Sigmoid colon (tissue), 7 donors: ENCODE measurements around the gene LAMC3. TPM values are rescaled to one million over a fixed set of nuclear protein-coding genes. Genes with fewer than 3 reads are reported as not detected.

ENCODE experiments used
- DNase-seq: peaks from one replicate; pipeline ENCODE4 v3.0.0-alpha.2; 2019
- H3K27ac ChIP-seq, 4 donors: fragments of 200-600 bp; sonication (generic); one replicate each; pipeline ENCODE4 v1.5.1; 2016 to 2019; ENCODE audit warnings: mild to moderate bottlenecking in 1 of 4
- H3K27me3 ChIP-seq, 3 donors: fragments of 200-600 bp; sonication (generic); one replicate each; pipeline ENCODE4 v1.5.1; 2019; ENCODE audit warnings: mild to moderate bottlenecking in 1 of 3
- H3K36me3 ChIP-seq, 4 donors: fragments of 200-600 bp; sonication (generic); one replicate each; pipeline ENCODE4 v1.5.1; 2016 to 2019
- H3K4me1 ChIP-seq, 4 donors: fragments of 200-600 bp; sonication (generic); one replicate each; pipeline ENCODE4 v1.5.1; 2017 to 2019
- H3K4me3 ChIP-seq, 4 donors: fragments of 200-600 bp; sonication (generic); one replicate each; pipeline ENCODE4 v1.5.1; 2017 to 2019; ENCODE audit warnings: mild to moderate bottlenecking in 2 of 4, moderate library complexity in 1 of 4
- H3K9me3 ChIP-seq, 4 donors: fragments of 200-600 bp in 3 of 4; sonication (generic) in 3 of 4; one replicate each; pipeline versions ENCODE4 v1.5.1 to v1.6.1; 2013 to 2019
- CTCF ChIP-seq, 4 experiments: fragments of 450-650 bp in 3 of 4; fragments of 200-600 bp in 1 of 4; IDR thresholded peaks; one replicate each; pipeline ENCODE4 v1.5.1; 2016 to 2019; ENCODE audit warnings: antibody characterized with exemption in 4 of 4, mild to moderate bottlenecking in 3 of 4, moderate library complexity in 2 of 4
- EP300 ChIP-seq, 4 donors: sonication (generic); formaldehyde crosslinking; IDR thresholded peaks; one replicate each; pipeline ENCODE4 v1.6.1; 2017; ENCODE audit warnings: antibody characterized with exemption in 4 of 4
- POLR2A ChIP-seq, 2 donors: fragments of 450-650 bp; IDR thresholded peaks; one replicate each; pipeline ENCODE4 v1.6.1; 2016; ENCODE audit warnings: antibody characterized with exemption in 2 of 2, mild to moderate bottlenecking in 2 of 2, moderate library complexity in 2 of 2
- POLR2AphosphoS5 ChIP-seq, 4 donors: sonication (generic); formaldehyde crosslinking; IDR thresholded peaks; one replicate each; pipeline ENCODE4 v1.6.1; 2017; ENCODE audit warnings: antibody characterized with exemption in 4 of 4
- WGBS, 2 donors: extraction: QIAGEN DNeasy Blood & Tissue Kit; methylation state at CpG; one replicate each; pipeline ENCODE4 v1.1.7; 2013; 5-methylcytosine and 5-hydroxymethylcytosine counted together
- intact Hi-C: fragments of 100-400 bp; cut with DNase I; formaldehyde crosslinking; loops from one replicate; pipeline ENCODE4 v1.15.1; 2023
- polyA plus RNA-seq, 3 donors: library from polyadenylated mRNA; stranded (reverse); fragments of 200-250 nt; gene quantifications; one replicate each; pipeline ENCODE4 v1.2.3, GENCODE V29; 2013
- total RNA-seq, 4 donors: library from RNA; depleted of rRNA; stranded (reverse); fragments of >200 nt; gene quantifications; one replicate each; pipeline ENCODE4 v1.1.0, GENCODE V29; 2016
- donor health status: healthy with polysubstance abuse.
- donor health status: Bipolar disorder and iron deficiency.
- donor health status: healthy.

The LAMC3 gene
- total and polyA plus RNA-seq, 7 donors: under 0.01 to 1.4 (median 0.46) TPM; not detected in 2

DNA sequence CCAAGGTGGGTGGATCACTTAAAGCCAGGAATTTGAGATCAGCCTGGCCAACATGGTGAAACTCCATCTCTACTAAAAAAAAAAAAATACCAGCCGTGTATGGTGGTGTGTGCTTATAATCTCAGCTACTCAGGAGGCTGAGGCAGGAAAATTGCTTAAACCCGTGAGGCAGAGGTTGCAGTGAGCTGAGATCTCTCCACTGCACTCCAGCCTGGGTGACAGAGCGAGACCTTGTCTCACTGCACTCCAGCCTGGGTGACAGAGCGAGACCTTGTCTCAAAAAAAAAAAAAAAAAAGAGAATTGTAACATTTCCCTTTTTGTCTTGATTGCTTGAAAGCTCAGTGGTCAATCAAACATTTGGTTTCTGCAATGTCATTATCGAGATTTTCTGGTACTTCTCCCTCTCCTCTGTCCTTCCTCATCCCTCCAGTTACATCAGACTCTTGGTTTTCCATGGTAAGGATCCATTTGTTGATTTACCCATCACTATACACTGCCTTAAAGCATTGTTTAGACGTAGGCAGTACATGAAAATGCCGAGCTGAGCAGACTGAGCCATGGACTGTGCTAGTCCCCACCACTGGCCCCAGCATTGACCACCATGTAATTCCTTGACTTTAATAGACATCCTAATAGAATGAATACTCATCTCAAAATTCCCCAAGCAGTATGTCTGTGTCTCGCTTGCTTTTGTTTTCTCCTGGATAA, 75.8 kb downstream of the LAMC3 start:
- Histone ChIP-seq H3K4me1 (no peaks in the 10 kb centered on the region), H3K36me3 (no peaks in the 10 kb centered on the region), H3K27ac (no peak overlapping the region), H3K4me3 (no peak overlapping the region), H3K27me3 (peaks cover 0 to 6% (median 0%) of the 10 kb centered on the region in 3 donors), H3K9me3 (no peaks in the 10 kb centered on the region)
- intact Hi-C loops: no loop called here
- DNase-seq: no peak
- no peak for TF ChIP-seq POLR2AphosphoS5 (IDR thresholded peaks at IDR 0.05)
- TF ChIP-seq POLR2A (IDR thresholded peaks at IDR 0.05): no peak
- TF ChIP-seq EP300 (IDR thresholded peaks at IDR 0.05): no peak
- TF ChIP-seq CTCF (IDR thresholded peaks at IDR 0.05): no peak
- WGBS, 2 donors: 60 to 76% methylated on average over 8 of the region's 8 CpGs

GRCh38 chr9:131085370-131086122, 76.6 kb downstream of the LAMC3 start:
- Histone ChIP-seq H3K27me3 (peaks cover 0 to 6% (median 0%) of the 10 kb centered on the region in 3 donors), H3K4me1 (no peaks in the 10 kb centered on the region), H3K36me3 (no peaks in the 10 kb centered on the region), H3K4me3 (no peak overlapping the region), H3K27ac (no peak overlapping the region), H3K9me3 (no peaks in the 10 kb centered on the region)
- WGBS, 2 donors: 76 to 77% methylated on average over 23 of the region's 23 CpGs
- TF ChIP-seq EP300 (IDR thresholded peaks at IDR 0.05) (no peak), POLR2A (IDR thresholded peaks at IDR 0.05) (no peak), CTCF (IDR thresholded peaks at IDR 0.05) (no peak), POLR2AphosphoS5 (IDR thresholded peaks at IDR 0.05) (no peak)
- DNase-seq: no peak
- intact Hi-C loops: no loop called here

DNA sequence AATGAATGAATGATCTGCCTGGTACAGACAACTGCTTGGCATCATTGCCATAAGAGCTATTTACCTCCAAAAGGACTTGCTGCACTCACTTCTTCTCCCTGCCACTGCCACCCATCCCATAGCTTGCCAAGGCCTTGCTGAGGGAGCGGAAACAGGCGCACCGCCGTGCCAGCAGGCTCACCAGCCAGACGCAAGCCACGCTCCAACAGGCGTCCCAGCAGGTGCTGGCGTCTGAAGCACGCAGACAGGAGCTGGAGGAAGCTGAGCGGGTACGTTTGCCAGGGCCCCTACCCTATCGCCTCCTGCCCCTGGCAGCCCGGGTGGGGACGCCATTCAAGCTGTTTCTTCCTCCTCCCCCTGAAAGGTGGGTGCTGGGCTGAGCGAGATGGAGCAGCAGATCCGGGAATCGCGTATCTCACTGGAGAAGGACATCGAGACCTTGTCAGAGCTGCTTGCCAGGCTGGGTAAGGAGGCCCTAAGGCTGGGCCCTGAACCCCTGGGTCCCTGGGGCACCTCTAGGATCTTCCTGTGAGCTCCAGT, 78.5 kb downstream of the LAMC3 start:
- 90 to 92% methylated on average over 19 of the region's 19 CpGs for WGBS, 2 donors
- Histone ChIP-seq H3K4me1 (no peaks in the 10 kb centered on the region), H3K36me3 (no peaks in the 10 kb centered on the region), H3K27ac (no peak overlapping the region), H3K27me3 (peaks cover 0 to 6% (median 2%) of the 10 kb centered on the region in 3 donors), H3K4me3 (no peak overlapping the region), H3K9me3 (no peaks in the 10 kb centered on the region)
- DNase-seq: no peak
- intact Hi-C loops: no loop called here
- TF ChIP-seq EP300 (IDR thresholded peaks at IDR 0.05) (no peak), POLR2A (IDR thresholded peaks at IDR 0.05) (no peak), CTCF (IDR thresholded peaks at IDR 0.05) (no peak), POLR2AphosphoS5 (IDR thresholded peaks at IDR 0.05) (no peak)

- Histone ChIP-seq H3K9me3 (no peaks in the 10 kb centered on the region), H3K4me1 (no peaks in the 10 kb centered on the region), H3K4me3 (no peak overlapping the region), H3K36me3 (no peaks in the 10 kb centered on the region), H3K27ac (no peak overlapping the region), H3K27me3 (peaks cover 0 to 34% (median 22%) of the 10 kb centered on the region in 3 donors)
- TF ChIP-seq POLR2A (IDR thresholded peaks at IDR 0.05): no peak
- no peak for TF ChIP-seq EP300 (IDR thresholded peaks at IDR 0.05)
- no peak for TF ChIP-seq POLR2AphosphoS5 (IDR thresholded peaks at IDR 0.05)
- no peak for TF ChIP-seq CTCF (IDR thresholded peaks at IDR 0.05)
- intact Hi-C loops: no loop called here
- DNase-seq: no peak
- 85 to 90% methylated on average over 13 of the region's 13 CpGs for WGBS, 2 donors
Measured at GRCh38 chr9:131090025-131090787, 81.2 kb downstream of the LAMC3 start.
